Measurements from ENCODE around the gene CAMKK1. TPM values are rescaled to one million over a fixed set of nuclear protein-coding genes. Genes with fewer than 3 reads are reported as not detected.

CAMKK1 gene
- total RNA-seq, 1 donor = 5.4 TPM

DNA sequence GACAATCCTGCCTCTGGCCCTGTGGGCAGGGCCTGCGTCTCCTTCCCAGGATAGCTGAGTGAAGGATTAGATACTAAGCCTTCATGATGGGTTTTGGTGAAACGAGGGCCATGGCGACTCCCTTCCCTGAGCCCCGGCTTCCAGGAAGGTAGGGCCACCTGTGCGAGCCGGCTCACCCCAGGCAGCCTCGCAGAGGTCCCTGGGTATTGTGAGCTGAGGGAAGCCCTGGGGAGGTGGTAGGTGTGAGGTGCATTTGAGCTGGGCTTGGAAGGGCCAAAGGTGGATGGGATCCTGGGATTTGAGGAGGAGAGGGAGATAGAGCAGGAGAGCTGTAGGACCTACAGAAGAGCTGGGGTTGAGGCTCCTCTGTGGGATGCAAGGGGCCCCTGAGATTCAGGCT, 29.9 kb upstream of the CAMKK1 start:
- no peak overlapping the region for H3K4me3 ChIP-seq (ENCODE audit: low read length)
- no peaks in the 10 kb centered on the region for H3K4me1 ChIP-seq (ENCODE audit: insufficient read depth, low read length)
- no peaks in the 10 kb centered on the region for H3K9me3 ChIP-seq (ENCODE audit: low read depth, low read length)
- H3K27me3 ChIP-seq (ENCODE audit: insufficient read depth, low read length) = no peaks in the 10 kb centered on the region

- H3K4me1 ChIP-seq (ENCODE audit: insufficient read depth, low read length) = peaks cover 10% of the 10 kb centered on the region
- no peak overlapping the region for H3K4me3 ChIP-seq (ENCODE audit: low read length)
- H3K27me3 ChIP-seq (ENCODE audit: insufficient read depth, low read length) = no peaks in the 10 kb centered on the region
- H3K9me3 ChIP-seq (ENCODE audit: low read depth, low read length) = no peaks in the 10 kb centered on the region
These were observed 28.9 kb upstream of the CAMKK1 start for GRCh38 chr17:3921502-3922319.

- Histone ChIP-seq H3K4me3 (ENCODE audit: low read length) (no peak overlapping the region), H3K9me3 (ENCODE audit: low read depth, low read length) (no peaks in the 10 kb centered on the region), H3K27me3 (ENCODE audit: insufficient read depth, low read length) (no peaks in the 10 kb centered on the region), H3K4me1 (ENCODE audit: insufficient read depth, low read length) (peaks cover 17% of the 10 kb centered on the region)
These were observed 28.2 kb upstream of the CAMKK1 start for GRCh38 chr17:3921006-3921405.

DNA sequence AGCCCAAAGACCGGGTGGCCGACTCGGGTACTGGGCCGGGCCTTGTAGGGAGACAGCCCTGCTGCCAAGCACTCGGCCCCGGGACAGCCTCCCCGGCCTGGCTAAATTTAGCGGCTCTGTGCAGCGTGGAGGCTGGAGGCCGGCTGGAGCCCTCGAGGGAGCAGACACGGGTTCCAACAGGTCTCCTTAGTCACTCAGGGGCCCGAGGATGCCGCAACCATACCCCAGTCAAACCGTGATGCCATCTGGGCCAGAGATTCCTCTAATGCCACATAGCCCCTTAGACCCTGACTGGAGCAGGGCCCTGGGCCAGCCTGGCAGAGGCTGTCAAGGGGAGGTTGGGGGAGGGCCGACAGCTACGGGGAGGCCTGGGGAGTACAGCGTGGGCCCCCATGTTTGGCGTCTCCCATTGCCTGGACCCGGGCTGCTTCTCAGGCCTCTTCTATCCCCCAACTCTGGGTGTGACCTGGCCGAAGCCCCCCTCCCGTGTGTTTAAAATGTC, 26.3 kb upstream of the CAMKK1 start:
- no peak overlapping the region for H3K4me3 ChIP-seq (ENCODE audit: low read length)
- H3K4me1 ChIP-seq (ENCODE audit: insufficient read depth, low read length) = peaks cover 36% of the 10 kb centered on the region
- no peaks in the 10 kb centered on the region for H3K9me3 ChIP-seq (ENCODE audit: low read depth, low read length)
- no peaks in the 10 kb centered on the region for H3K27me3 ChIP-seq (ENCODE audit: insufficient read depth, low read length)

- H3K4me3 ChIP-seq (ENCODE audit: low read length) = no peak overlapping the region
- H3K9me3 ChIP-seq (ENCODE audit: low read depth, low read length) = no peaks in the 10 kb centered on the region
- H3K27me3 ChIP-seq (ENCODE audit: insufficient read depth, low read length) = no peaks in the 10 kb centered on the region
- peaks cover 42% of the 10 kb centered on the region for H3K4me1 ChIP-seq (ENCODE audit: insufficient read depth, low read length)
These were observed 25.7 kb upstream of the CAMKK1 start for GRCh38 chr17:3918372-3919122.

DNA sequence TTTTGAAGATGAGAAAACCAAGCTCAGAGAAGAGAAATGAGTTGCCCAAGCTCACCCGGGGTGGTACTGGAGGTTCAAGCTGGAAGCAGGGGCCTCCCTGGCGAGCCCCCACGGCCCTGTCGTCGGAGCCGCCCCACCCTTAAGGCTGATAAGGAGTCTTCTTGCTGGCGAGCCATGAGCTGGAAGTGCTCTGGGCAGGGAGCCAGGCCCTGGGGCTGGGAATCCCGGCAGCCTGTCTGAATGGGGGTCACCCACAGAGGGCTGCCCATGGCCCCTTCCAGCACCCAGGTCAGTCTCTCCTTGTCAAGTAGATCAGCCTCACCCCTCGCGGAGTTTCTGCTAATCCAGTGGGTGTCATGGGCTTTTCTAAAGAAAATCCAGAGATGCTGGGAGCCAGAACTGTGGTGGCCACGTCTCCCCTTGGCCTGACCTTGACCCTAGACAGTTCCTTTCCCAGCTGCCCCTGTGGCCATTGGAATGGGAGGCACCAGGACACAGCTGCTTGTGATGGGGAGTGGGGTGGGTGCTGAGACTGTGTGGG, 24.6 kb upstream of the CAMKK1 start:
- Histone ChIP-seq H3K4me1 (ENCODE audit: insufficient read depth, low read length) (peaks cover 53% of the 10 kb centered on the region), H3K9me3 (ENCODE audit: low read depth, low read length) (no peaks in the 10 kb centered on the region), H3K27me3 (ENCODE audit: insufficient read depth, low read length) (no peaks in the 10 kb centered on the region), H3K4me3 (ENCODE audit: low read length) (no peak overlapping the region)

DNA sequence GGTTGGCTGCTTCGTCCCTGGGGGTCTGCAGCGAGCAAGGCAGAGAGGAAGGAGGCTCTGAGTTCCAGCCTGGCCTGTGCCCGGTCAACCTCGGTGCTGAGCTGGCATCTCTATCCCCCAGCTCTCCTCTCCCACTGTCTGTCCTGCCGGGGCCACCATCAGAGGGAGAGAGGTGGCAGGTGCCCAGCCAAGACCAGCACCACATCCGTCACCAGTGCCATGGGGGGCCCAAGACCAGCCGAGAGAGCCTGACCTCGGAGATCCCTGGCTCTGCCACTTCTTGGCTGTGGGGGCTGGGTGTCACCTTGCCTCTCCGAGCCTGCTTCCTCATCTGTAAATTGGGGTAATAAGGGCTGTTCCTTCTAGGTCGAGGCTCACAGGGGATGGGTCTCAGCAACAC, 24.0 kb upstream of the CAMKK1 start:
- H3K9me3 ChIP-seq (ENCODE audit: low read depth, low read length) = no peaks in the 10 kb centered on the region
- peak overlapping the region; percentile 56 for H3K4me3 ChIP-seq (ENCODE audit: low read length)
- H3K4me1 ChIP-seq (ENCODE audit: insufficient read depth, low read length) = peaks cover 59% of the 10 kb centered on the region
- H3K27me3 ChIP-seq (ENCODE audit: insufficient read depth, low read length) = no peaks in the 10 kb centered on the region

DNA sequence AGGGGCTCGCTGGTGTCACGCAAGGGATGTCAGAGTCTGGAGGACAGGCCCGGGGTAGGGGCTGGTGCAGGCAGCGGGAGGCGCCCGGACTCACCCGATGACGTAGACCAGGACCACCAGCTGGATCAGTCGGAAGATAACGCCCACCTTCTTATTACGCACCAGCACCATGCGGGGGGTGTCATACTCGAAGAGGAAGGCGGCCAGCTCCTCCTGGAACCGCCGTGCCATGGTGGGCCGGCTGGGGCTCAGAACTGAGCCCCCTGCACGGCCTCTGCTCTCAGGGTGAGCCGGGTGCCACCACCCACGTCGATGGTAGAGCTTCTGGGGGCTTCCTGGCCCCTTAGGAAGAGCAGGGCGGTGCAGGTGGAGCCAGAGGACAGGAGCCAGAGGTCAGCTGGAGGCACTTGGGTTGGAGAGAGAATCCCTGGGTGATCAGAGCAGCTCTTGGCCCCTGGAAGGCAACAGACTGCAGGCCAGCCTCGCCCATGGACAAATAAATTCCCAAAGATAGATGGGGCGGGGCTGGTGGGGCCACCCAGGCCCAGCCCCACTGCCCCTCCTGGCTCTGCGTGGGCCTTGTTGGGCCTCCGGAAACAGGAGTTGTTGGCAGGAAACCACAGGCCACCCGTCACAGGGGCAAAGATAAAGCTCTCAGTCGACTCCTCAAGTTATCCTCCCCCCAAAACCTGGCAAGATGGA, 23.3 kb upstream of the CAMKK1 start, which contains the start of gene P2RX1:
P2RX1 (minus strand) TSS at position 471 of the 702 bp plus-strand sequence; CDS start at position 231, 240 bp downstream.
- no peaks in the 10 kb centered on the region for H3K9me3 ChIP-seq (ENCODE audit: low read depth, low read length)
- no peaks in the 10 kb centered on the region for H3K27me3 ChIP-seq (ENCODE audit: insufficient read depth, low read length)
- peaks cover 66% of the 10 kb centered on the region for H3K4me1 ChIP-seq (ENCODE audit: insufficient read depth, low read length)
- peak within 1 kb of the TSS; percentile 56 for H3K4me3 ChIP-seq (ENCODE audit: low read length)

- Histone ChIP-seq H3K9me3 (ENCODE audit: low read depth, low read length) (no peaks in the 10 kb centered on the region), H3K4me1 (ENCODE audit: insufficient read depth, low read length) (peaks cover 72% of the 10 kb centered on the region), H3K4me3 (ENCODE audit: low read length) (peak overlapping the region; percentile 56), H3K27me3 (ENCODE audit: insufficient read depth, low read length) (no peaks in the 10 kb centered on the region)
These were observed 22.7 kb upstream of the CAMKK1 start for GRCh38 chr17:3915581-3915994.

GRCh38 chr17:3914312-3914670, 21.4 kb upstream of the CAMKK1 start:
- no peaks in the 10 kb centered on the region for H3K27me3 ChIP-seq (ENCODE audit: insufficient read depth, low read length)
- H3K4me1 ChIP-seq (ENCODE audit: insufficient read depth, low read length) = peaks cover 75% of the 10 kb centered on the region
- peak overlapping the region; percentile 56 for H3K4me3 ChIP-seq (ENCODE audit: low read length)
- H3K9me3 ChIP-seq (ENCODE audit: low read depth, low read length) = no peaks in the 10 kb centered on the region

DNA sequence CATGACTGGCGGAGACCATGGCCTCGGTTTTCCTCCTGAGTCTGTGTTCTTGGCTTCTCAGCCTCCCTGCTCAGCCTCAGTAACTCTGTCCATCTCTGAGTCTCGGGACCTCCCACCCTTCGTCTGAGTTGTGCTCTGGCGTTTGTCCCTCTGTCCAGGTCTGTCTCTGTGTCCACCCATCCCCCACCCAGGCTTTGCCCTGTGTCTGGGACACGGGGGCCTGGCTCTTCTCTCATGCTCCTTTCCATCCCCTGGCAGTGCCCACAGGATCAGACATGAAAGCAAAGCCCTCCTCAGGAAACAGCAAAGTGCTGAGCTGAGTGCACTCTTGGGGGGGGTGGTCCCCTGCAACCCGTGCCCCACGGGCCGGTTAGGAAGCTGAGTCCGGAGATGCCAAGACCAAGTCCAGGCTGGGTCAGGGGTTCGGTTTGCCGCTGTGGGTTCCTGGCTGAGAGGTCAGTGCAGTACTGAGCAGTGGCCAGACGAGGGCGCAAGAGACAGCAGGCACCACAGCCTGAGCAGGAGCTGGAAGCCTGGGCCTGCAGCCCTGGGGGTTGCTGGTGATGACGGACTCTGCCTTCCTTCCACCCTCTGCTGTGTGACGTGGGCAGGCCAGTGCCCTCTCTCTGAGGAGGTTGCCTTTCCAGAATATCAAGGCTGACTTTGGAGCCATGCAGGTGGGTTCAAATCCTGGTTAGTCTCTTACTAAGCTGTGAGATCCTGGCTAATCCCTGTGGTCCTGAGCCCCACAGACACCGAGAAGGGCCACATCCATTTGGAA, 20.9 kb upstream of the CAMKK1 start:
- Histone ChIP-seq H3K4me1 (ENCODE audit: insufficient read depth, low read length) (peaks cover 75% of the 10 kb centered on the region), H3K4me3 (ENCODE audit: low read length) (peak overlapping the region; percentile 56)

GRCh38 chr17:3912827-3913226, 20.0 kb upstream of the CAMKK1 start:
- Histone ChIP-seq H3K9me3 (ENCODE audit: low read depth, low read length) (no peaks in the 10 kb centered on the region), H3K27me3 (ENCODE audit: insufficient read depth, low read length) (no peaks in the 10 kb centered on the region), H3K4me1 (ENCODE audit: insufficient read depth, low read length) (peaks cover 75% of the 10 kb centered on the region), H3K4me3 (ENCODE audit: low read length) (no peak overlapping the region)

More for the DNA sequence above, 20.9 kb upstream of the CAMKK1 start:
- Histone ChIP-seq H3K27me3 (ENCODE audit: insufficient read depth, low read length) (no peaks in the 10 kb centered on the region), H3K9me3 (ENCODE audit: low read depth, low read length) (no peaks in the 10 kb centered on the region)

DNA sequence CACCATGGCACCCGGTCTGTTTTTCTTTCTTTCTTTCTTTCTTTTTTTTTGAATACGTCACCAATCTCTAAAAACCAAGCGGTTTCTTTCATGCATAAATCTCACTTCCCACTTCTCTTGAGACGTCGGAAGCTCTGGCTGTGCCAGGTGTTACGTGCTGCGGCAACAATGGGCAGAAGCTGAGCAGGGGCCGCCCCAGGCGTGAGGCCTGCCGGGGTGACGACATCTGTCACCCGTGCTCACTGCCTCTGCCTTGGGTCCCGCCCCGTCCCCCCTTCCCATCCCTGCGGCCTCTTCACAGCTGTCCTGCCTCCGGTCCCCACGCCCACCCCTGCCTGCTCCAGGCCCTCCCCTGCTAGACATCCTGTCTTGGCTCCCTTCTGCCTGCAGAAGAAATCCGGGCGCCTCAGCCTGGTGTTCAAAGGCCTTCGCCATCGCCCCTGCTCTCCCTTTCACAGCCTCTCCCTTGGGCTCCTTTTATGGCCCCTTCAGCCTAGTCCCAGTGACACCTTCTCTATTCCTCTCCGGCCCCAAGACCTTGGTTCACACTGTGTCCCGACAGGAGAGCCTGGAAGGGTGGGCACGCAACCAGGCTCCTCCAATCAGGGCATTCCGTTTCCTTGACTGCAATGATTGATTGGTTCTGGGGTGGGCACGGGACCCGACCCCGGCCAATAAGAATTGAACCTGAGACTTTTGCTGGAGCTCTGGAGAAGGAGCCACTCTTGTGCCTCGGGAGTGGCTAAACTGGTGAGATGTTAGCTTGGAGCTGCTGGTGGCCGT, 18.6 kb upstream of the CAMKK1 start:
- Histone ChIP-seq H3K4me3 (ENCODE audit: low read length) (no peak overlapping the region), H3K4me1 (ENCODE audit: insufficient read depth, low read length) (peaks cover 62% of the 10 kb centered on the region), H3K9me3 (ENCODE audit: low read depth, low read length) (no peaks in the 10 kb centered on the region), H3K27me3 (ENCODE audit: insufficient read depth, low read length) (no peaks in the 10 kb centered on the region)
